Caco-2 (cell line): Measurements from ENCODE around the gene GDF7. TPM values are rescaled to one million over a fixed set of nuclear protein-coding genes. Genes with fewer than 3 reads are reported as not detected.

Source experiments
- BruUV-seq: library from RNA; stranded (reverse); fragments of 400-500 nt; replicated peaks from 2 replicates; lab custom pipeline; 2021; lab: Mats Ljungman, UMichigan
- CTCF ChIA-PET: fragments of 300-600 bp; sonication (Branson Sonifier 250); formaldehyde crosslinking; loops from one replicate; lab custom pipeline; 2022; ENCODE audit warnings: antibody characterized with exemption; lab: Charles Lee
- POLR2A ChIA-PET: fragments of 300-600 bp; sonication (Branson Sonifier 250); formaldehyde crosslinking; loops from one replicate; lab custom pipeline; 2022; ENCODE audit warnings: antibody characterized with exemption; lab: Charles Lee
- DNase-seq, 2 experiments: peaks; one replicate each; pipeline versions ENCODE4 v3.0.0 to v3.0.0-alpha.2; 2020 to 2022
- H3K27me3 ChIP-seq: replicated peaks from 2 replicates; pipeline ENCODE4 v1.6.0; 2011; ENCODE audit warnings: low read length; ENCODE audit not compliant: control insufficient read depth, insufficient read depth
- H3K36me3 ChIP-seq: 2 replicates; pipeline ENCODE4 v1.5.1; 2011; ENCODE audit warnings: low read length; ENCODE audit not compliant: control insufficient read depth, insufficient read depth
- H3K4me1 ChIP-seq: fragments of 250-450 bp; sonication (Bioruptor Pico); 2 replicates; pipeline ENCODE4 v1.5.1; 2020; ENCODE audit warnings: mild to moderate bottlenecking
- H3K4me3 ChIP-seq: 2 replicates; pipeline ENCODE4 v1.5.1; 2011; ENCODE audit warnings: low read depth, mild to moderate bottlenecking, control low read depth, low read length
- H3K9me3 ChIP-seq: fragments of 250-450 bp; sonication (Bioruptor Pico); 2 replicates; pipeline ENCODE4 v1.5.1; 2020; ENCODE audit warnings: mild to moderate bottlenecking, moderate library complexity
- H3K27ac Mint-ChIP-seq: one replicate; pipeline ENCODE4 v1.8.0; 2022; ENCODE audit warnings: mixed read lengths; ENCODE audit not compliant: unreplicated experiment
- H3K27me3 Mint-ChIP-seq: one replicate; pipeline ENCODE4 v1.8.0; 2022; ENCODE audit warnings: mixed read lengths; ENCODE audit not compliant: insufficient read depth, unreplicated experiment
- H3K36me3 Mint-ChIP-seq: one replicate; pipeline ENCODE4 v1.8.0; 2022; ENCODE audit warnings: mild to moderate bottlenecking, mixed read lengths; ENCODE audit not compliant: insufficient read depth, unreplicated experiment
- H3K4me1 Mint-ChIP-seq: one replicate; pipeline ENCODE4 v1.8.0; 2022; ENCODE audit warnings: low read depth, mixed read lengths; ENCODE audit not compliant: unreplicated experiment
- H3K4me3 Mint-ChIP-seq: one replicate; pipeline ENCODE4 v1.8.0; 2022; ENCODE audit warnings: mild to moderate bottlenecking, moderate library complexity, mixed read lengths; ENCODE audit not compliant: unreplicated experiment
- H3K9me3 Mint-ChIP-seq: one replicate; pipeline ENCODE4 v1.8.0; 2022; ENCODE audit warnings: mixed read lengths; ENCODE audit not compliant: unreplicated experiment
- intact Hi-C: fragments of 100-400 bp; cut with micrococcal nuclease; formaldehyde crosslinking; loops from one replicate; pipeline ENCODE4 v1.10.0; 2022; ENCODE audit not compliant: unreplicated experiment
- total RNA-seq: library from RNA; stranded (reverse); gene quantifications from 2 replicates; pipeline ENCODE4 v1.2.3, GENCODE V29; 2022
- TF ChIP-seq, protein P1 (sequence below), 2 experiments: fragments of 200-600 bp in 1 of 2; IDR thresholded peaks; 1 replicate in 1 of 2; 2 replicates in 1 of 2; pipeline versions ENCODE4 v1.5.1 to v1.8.0; 2011 to 2022; ENCODE audit warnings: antibody characterized with exemption in 1 of 2, control low read depth in 1 of 2, inconsistent platforms in 1 of 2, low read depth in 1 of 2, low read length in 1 of 2, mild to moderate bottlenecking in 1 of 2, moderate library complexity in 1 of 2; ENCODE audit not compliant: insufficient read depth in 1 of 2, severe bottlenecking in 1 of 2, unreplicated experiment in 1 of 2

The GDF7 gene
- total RNA-seq, 1 experiment from 2014 or later: 1.7 TPM

DNA sequence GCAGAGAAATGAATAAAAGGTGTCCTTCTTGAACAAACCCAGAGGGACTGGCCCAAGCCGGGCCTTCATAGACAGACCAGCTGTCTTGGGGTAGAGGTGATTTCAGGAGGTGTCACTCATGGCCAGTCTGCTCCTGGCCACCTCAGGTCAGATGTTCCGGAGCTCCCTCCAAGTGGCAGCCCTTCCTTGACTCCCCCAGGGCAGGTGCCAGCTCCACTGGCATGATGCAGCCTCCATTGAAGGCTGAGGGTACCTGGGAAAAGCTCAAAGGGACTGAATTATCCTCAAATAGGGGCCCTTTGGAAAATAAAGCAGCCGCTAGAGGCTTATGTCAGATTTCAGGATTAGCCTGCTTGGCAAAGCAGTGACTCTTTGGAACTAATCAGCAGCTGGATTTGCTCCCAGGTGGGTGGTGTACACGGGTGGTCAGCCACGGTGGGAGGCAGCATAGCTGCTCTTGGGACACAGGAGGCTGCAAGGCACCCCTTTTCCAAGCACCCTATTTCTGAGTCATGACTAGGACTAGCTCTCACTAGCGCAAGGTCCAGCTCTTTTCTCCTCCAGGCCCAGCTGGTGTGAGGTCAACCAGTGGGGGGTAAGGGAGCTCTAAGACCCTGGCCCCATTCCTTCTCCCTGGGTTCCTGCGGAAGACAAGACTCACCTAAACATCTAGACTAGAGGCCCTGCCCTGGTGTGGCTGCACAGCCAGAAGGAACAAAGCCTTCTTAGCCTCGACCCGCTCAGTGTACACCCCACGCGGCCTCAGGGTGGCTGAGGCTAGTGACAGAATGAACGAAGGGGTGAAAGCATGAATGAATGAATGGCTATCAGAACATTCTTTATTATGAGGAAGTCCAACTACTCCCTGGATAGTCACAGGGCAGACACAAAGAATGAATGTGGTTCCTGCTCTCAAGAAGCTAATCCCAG is 45.3 kb upstream of the GDF7 start:
- POLR2A ChIA-PET: interaction anchor here (0.9 kb wide), 1 partner anchor 175 kb away, joined by 3 read pairs; the partner anchor contains the start of gene RHOB
- Histone ChIP-seq H3K4me1 (no peaks in the 10 kb centered on the region; the same call in 1 of the 2 replicates), H3K9me3 (no peaks in the 10 kb centered on the region), H3K4me3 (no peak overlapping the region), H3K27me3 (no peaks in the 10 kb centered on the region), H3K36me3 (peaks cover 2% of the 10 kb centered on the region)
- Mint-ChIP-seq H3K9me3 (no peaks in the 10 kb centered on the region), H3K36me3 (no peaks in the 10 kb centered on the region), H3K4me1 (no peaks in the 10 kb centered on the region), H3K27ac (no peak overlapping the region), H3K27me3 (no peaks in the 10 kb centered on the region), H3K4me3 (no peak overlapping the region)
- TF ChIP-seq, protein P1, sequence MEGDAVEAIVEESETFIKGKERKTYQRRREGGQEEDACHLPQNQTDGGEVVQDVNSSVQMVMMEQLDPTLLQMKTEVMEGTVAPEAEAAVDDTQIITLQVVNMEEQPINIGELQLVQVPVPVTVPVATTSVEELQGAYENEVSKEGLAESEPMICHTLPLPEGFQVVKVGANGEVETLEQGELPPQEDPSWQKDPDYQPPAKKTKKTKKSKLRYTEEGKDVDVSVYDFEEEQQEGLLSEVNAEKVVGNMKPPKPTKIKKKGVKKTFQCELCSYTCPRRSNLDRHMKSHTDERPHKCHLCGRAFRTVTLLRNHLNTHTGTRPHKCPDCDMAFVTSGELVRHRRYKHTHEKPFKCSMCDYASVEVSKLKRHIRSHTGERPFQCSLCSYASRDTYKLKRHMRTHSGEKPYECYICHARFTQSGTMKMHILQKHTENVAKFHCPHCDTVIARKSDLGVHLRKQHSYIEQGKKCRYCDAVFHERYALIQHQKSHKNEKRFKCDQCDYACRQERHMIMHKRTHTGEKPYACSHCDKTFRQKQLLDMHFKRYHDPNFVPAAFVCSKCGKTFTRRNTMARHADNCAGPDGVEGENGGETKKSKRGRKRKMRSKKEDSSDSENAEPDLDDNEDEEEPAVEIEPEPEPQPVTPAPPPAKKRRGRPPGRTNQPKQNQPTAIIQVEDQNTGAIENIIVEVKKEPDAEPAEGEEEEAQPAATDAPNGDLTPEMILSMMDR (IDR thresholded peaks at IDR 0.05; ENCODE audit: insufficient read depth in 1 of 2, low read depth in 1 of 2, low read length in 1 of 2, severe bottlenecking in 1 of 2, unreplicated experiment in 1 of 2): no peak
- CTCF ChIA-PET: no interaction called here
- no TSS peak for BruUV-seq
- intact Hi-C loops: no loop called here
- DNase-seq: no peak

DNA sequence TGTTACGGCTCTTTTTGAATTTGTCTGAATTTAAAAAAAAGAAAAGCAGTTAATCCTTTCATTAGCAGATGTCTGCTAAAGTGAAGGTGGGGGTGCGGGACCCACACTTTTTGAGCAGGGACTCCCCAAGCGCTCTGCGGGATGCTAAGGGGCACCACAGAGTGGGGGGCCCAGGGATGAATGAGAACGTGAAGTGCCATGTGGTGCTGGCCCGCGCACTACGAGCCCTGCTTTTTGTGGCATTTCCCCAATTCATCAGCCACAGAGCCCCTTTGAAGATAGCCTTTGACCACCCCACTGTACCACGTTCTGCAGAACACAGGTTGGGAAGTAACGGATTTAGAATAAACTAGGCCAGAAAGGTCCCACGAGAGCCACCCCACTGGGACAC is 44.7 kb upstream of the GDF7 start:
- no peaks in the 10 kb centered on the region for H3K4me1 Mint-ChIP-seq
- no peak for DNase-seq
- no TSS peak for BruUV-seq
- POLR2A ChIA-PET: no interaction called here
- Histone ChIP-seq H3K36me3 (peaks cover 2% of the 10 kb centered on the region), H3K4me1 (no peaks in the 10 kb centered on the region; the same call in 1 of the 2 replicates), H3K4me3 (no peak overlapping the region), H3K27me3 (no peaks in the 10 kb centered on the region), H3K9me3 (no peaks in the 10 kb centered on the region)
- CTCF ChIA-PET: no interaction called here
- H3K36me3 Mint-ChIP-seq: no peaks in the 10 kb centered on the region
- H3K4me3 Mint-ChIP-seq: no peak overlapping the region
- TF ChIP-seq, protein P1 (IDR thresholded peaks at IDR 0.05; ENCODE audit: insufficient read depth in 1 of 2, low read depth in 1 of 2, low read length in 1 of 2, severe bottlenecking in 1 of 2, unreplicated experiment in 1 of 2): no peak
- H3K27ac Mint-ChIP-seq: no peak overlapping the region
- H3K9me3 Mint-ChIP-seq: no peaks in the 10 kb centered on the region
- no peaks in the 10 kb centered on the region for H3K27me3 Mint-ChIP-seq
- intact Hi-C loops: no loop called here

DNA sequence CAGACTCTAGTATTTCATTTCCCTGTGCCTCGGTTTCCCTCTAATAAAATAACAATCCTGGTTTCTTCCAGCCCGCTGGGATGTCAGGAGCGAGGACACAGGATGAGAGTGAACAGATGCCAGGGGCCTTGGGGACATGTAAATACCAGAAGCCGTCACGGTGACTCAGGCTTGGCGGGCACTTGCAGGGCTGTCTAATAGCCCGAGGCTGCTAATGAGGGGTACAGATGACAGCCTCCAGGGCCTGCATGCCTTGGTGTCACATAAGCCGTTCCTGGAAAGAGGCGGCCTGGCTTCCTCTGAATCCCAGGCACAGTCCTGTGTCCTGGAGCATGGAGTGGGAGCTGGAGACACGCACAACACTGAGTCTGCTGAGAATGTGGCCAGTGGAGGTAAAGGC is 44.2 kb upstream of the GDF7 start:
- no TSS peak for BruUV-seq
- no peaks in the 10 kb centered on the region; the same call in 1 of the 2 replicates for H3K4me1 ChIP-seq
- TF ChIP-seq, protein P1 (IDR thresholded peaks at IDR 0.05; ENCODE audit: insufficient read depth in 1 of 2, low read depth in 1 of 2, low read length in 1 of 2, severe bottlenecking in 1 of 2, unreplicated experiment in 1 of 2): no peak

More for the DNA sequence above, 44.2 kb upstream of the GDF7 start:
- H3K4me3 Mint-ChIP-seq: no peak overlapping the region
- H3K27ac Mint-ChIP-seq: no peak overlapping the region
- H3K4me1 Mint-ChIP-seq: no peaks in the 10 kb centered on the region
- H3K9me3 Mint-ChIP-seq: no peaks in the 10 kb centered on the region
- no peaks in the 10 kb centered on the region for H3K27me3 Mint-ChIP-seq
- H3K36me3 Mint-ChIP-seq: no peaks in the 10 kb centered on the region
- no peaks in the 10 kb centered on the region for H3K27me3 ChIP-seq
- POLR2A ChIA-PET: no interaction called here
- H3K36me3 ChIP-seq: peaks cover 2% of the 10 kb centered on the region
- no peaks in the 10 kb centered on the region for H3K9me3 ChIP-seq
- intact Hi-C loops: no loop called here
- peak in 1 of 2 experiments; percentile 26 for DNase-seq
- no peak overlapping the region for H3K4me3 ChIP-seq
- CTCF ChIA-PET: no interaction called here
